Suprapubic skin (tissue), 4 donors: Measurements from ENCODE around the gene CAMK1D. TPM values are rescaled to one million over a fixed set of nuclear protein-coding genes. Genes with fewer than 3 reads are reported as not detected.

Source experiments
- DNase-seq, 2 donors: peaks; one replicate each; pipeline ENCODE4 v3.0.0-alpha.2; 2019; ENCODE audit warnings: low spot score in 2 of 2
- H3K27ac ChIP-seq: fragments of 200-600 bp; sonication (generic); one replicate; pipeline ENCODE4 v1.5.1; 2019
- H3K27me3 ChIP-seq: fragments of 200-600 bp; sonication (generic); one replicate; pipeline ENCODE4 v1.5.1; 2019
- H3K36me3 ChIP-seq: fragments of 200-600 bp; sonication (generic); one replicate; pipeline ENCODE4 v1.5.1; 2019
- H3K4me1 ChIP-seq: fragments of 200-600 bp; sonication (generic); one replicate; pipeline ENCODE4 v1.5.1; 2019
- H3K4me3 ChIP-seq: fragments of 200-600 bp; sonication (generic); one replicate; pipeline ENCODE4 v1.5.1; 2019; ENCODE audit warnings: mild to moderate bottlenecking
- H3K9me3 ChIP-seq: fragments of 200-600 bp; sonication (generic); one replicate; pipeline ENCODE4 v1.5.1; 2019
- CTCF ChIP-seq, 2 donors: fragments of 200-600 bp in 1 of 2; fragments of 450-650 bp in 1 of 2; sonication (generic) in 1 of 2; IDR thresholded peaks; one replicate each; pipeline ENCODE4 v1.5.1; 2016 to 2019; ENCODE audit warnings: antibody characterized with exemption in 2 of 2, mild to moderate bottlenecking in 1 of 2, moderate library complexity in 1 of 2
- EP300 ChIP-seq: sonication (generic); formaldehyde crosslinking; IDR thresholded peaks from one replicate; pipeline ENCODE4 v1.6.1; 2017; ENCODE audit warnings: antibody characterized with exemption
- POLR2A ChIP-seq, 2 donors: fragments of 450-650 bp; IDR thresholded peaks; one replicate each; pipeline ENCODE4 v1.6.1; 2017; ENCODE audit warnings: antibody characterized with exemption in 2 of 2, mild to moderate bottlenecking in 2 of 2, moderate library complexity in 2 of 2
- POLR2AphosphoS5 ChIP-seq, 3 donors: sonication (generic); formaldehyde crosslinking; IDR thresholded peaks; one replicate each; pipeline ENCODE4 v1.6.1; 2017; ENCODE audit warnings: antibody characterized with exemption in 3 of 3
- WGBS: methylation state at CpG from one replicate; pipeline ENCODE4 v1.1.5; 2018; 5-methylcytosine and 5-hydroxymethylcytosine counted together
- total RNA-seq, 4 donors: library from RNA; depleted of rRNA; stranded (reverse); fragments of >200 nt; gene quantifications; one replicate each; pipeline ENCODE4 v1.1.0, GENCODE V29; 2016

Gene CAMK1D
- total RNA-seq, 4 donors from 2014 or later = 26.4 to 31.3 (median 30.2) TPM

GRCh38 chr10:12470719-12471118 is 121.4 kb downstream of the CAMK1D start:
- Histone ChIP-seq H3K36me3 (no peaks in the 10 kb centered on the region), H3K4me1 (peaks cover 7% of the 10 kb centered on the region), H3K9me3 (no peaks in the 10 kb centered on the region), H3K27me3 (no peaks in the 10 kb centered on the region), H3K4me3 (no peak overlapping the region), H3K27ac (no peak overlapping the region)
- TF ChIP-seq POLR2A (IDR thresholded peaks at IDR 0.05) (no peak), EP300 (no peak), POLR2AphosphoS5 (IDR thresholded peaks at IDR 0.05) (no peak), CTCF (IDR thresholded peaks at IDR 0.05) (no peak)
- DNase-seq = peak in 1 of 2 donors; percentile 18
- 88% methylated on average over 10 of the region's 10 CpGs for WGBS

GRCh38 chr10:12471135-12471534 is 121.8 kb downstream of the CAMK1D start:
- no peaks in the 10 kb centered on the region for H3K27me3 ChIP-seq
- peaks cover 7% of the 10 kb centered on the region for H3K4me1 ChIP-seq
- TF ChIP-seq POLR2A (IDR thresholded peaks at IDR 0.05) = no peak
- no peak for TF ChIP-seq CTCF (IDR thresholded peaks at IDR 0.05)
- no peak for TF ChIP-seq EP300
- no peak for TF ChIP-seq POLR2AphosphoS5 (IDR thresholded peaks at IDR 0.05)
- 56% methylated on average over 4 of the region's 5 CpGs for WGBS
- no peak overlapping the region for H3K4me3 ChIP-seq
- H3K9me3 ChIP-seq = no peaks in the 10 kb centered on the region
- H3K27ac ChIP-seq = no peak overlapping the region
- no peaks in the 10 kb centered on the region for H3K36me3 ChIP-seq
- peak in 1 of 2 donors; percentile 14 for DNase-seq

- Histone ChIP-seq H3K9me3 (no peaks in the 10 kb centered on the region), H3K27ac (no peak overlapping the region), H3K36me3 (no peaks in the 10 kb centered on the region), H3K4me3 (no peak overlapping the region), H3K4me1 (peaks cover 3% of the 10 kb centered on the region), H3K27me3 (no peaks in the 10 kb centered on the region)
- no peak for TF ChIP-seq EP300
- TF ChIP-seq POLR2A (IDR thresholded peaks at IDR 0.05) = no peak
- no peak for TF ChIP-seq CTCF (IDR thresholded peaks at IDR 0.05)
- TF ChIP-seq POLR2AphosphoS5 (IDR thresholded peaks at IDR 0.05) = no peak
- DNase-seq = peak in 1 of 2 donors; percentile 21
- 93% methylated on average over 6 of the region's 6 CpGs for WGBS
These were observed 124.1 kb downstream of the CAMK1D start for GRCh38 chr10:12473491-12473890.

- H3K27ac ChIP-seq = no peak overlapping the region
- H3K4me1 ChIP-seq = peaks cover 3% of the 10 kb centered on the region
- no peaks in the 10 kb centered on the region for H3K9me3 ChIP-seq
- H3K27me3 ChIP-seq = no peaks in the 10 kb centered on the region
- no peaks in the 10 kb centered on the region for H3K36me3 ChIP-seq
- no peak for DNase-seq
- TF ChIP-seq POLR2A (IDR thresholded peaks at IDR 0.05) (no peak), CTCF (IDR thresholded peaks at IDR 0.05) (no peak), EP300 (no peak), POLR2AphosphoS5 (IDR thresholded peaks at IDR 0.05) (no peak)
- WGBS = 88% methylated on average over 8 of the region's 8 CpGs
- H3K4me3 ChIP-seq = no peak overlapping the region
These were observed 125.5 kb downstream of the CAMK1D start for GRCh38 chr10:12474727-12475412.

- Histone ChIP-seq H3K27me3 (no peaks in the 10 kb centered on the region), H3K36me3 (no peaks in the 10 kb centered on the region), H3K4me1 (peaks cover 3% of the 10 kb centered on the region), H3K9me3 (no peaks in the 10 kb centered on the region), H3K27ac (no peak overlapping the region), H3K4me3 (no peak overlapping the region)
- WGBS = 63% methylated on average over 4 of the region's 4 CpGs
- DNase-seq = no peak
- no peak for TF ChIP-seq POLR2A (IDR thresholded peaks at IDR 0.05)
- TF ChIP-seq EP300 = no peak
- TF ChIP-seq CTCF (IDR thresholded peaks at IDR 0.05) = no peak
- no peak for TF ChIP-seq POLR2AphosphoS5 (IDR thresholded peaks at IDR 0.05)
These were observed 127.3 kb downstream of the CAMK1D start for GRCh38 chr10:12476656-12477055.
